ENCODE results near the gene ARL6IP5.

Gene ARL6IP5

GRCh38 chr3:69142090-69142489 is 57.4 kb downstream of the ARL6IP5 start:
- FAIRE-seq (no peak), DNase-seq (ENCODE audit: insufficient read length, low spot score) (no peak)
- TF ChIP-seq TAF1 (IDR thresholded peaks at IDR 0.05; ENCODE audit: low read depth, low read length) (no peak), POU2F2 (IDR thresholded peaks at IDR 0.05; ENCODE audit: low read depth, low read length) (no peak)

- FAIRE-seq (no peak), DNase-seq (ENCODE audit: insufficient read length, low spot score) (no peak)
- TF ChIP-seq SPI1 (IDR thresholded peaks at IDR 0.05; ENCODE audit: low read depth, low read length) (no peak), POLR2A (IDR thresholded peaks at IDR 0.05; ENCODE audit: low read depth, low read length) (no peak), TAF1 (IDR thresholded peaks at IDR 0.05; ENCODE audit: low read depth, low read length) (no peak), POU2F2 (IDR thresholded peaks at IDR 0.05; ENCODE audit: low read depth, low read length) (no peak), POLR2AphosphoS5 (IDR thresholded peaks at IDR 0.05; ENCODE audit: low read depth, low read length) (no peak), PAX5 (IDR thresholded peaks at IDR 0.05; ENCODE audit: insufficient read depth, low read length, severe bottlenecking) (no peak)
These were observed 58.2 kb downstream of the ARL6IP5 start for GRCh38 chr3:69142797-69143454.

- no peak for DNase-seq (ENCODE audit: insufficient read length, low spot score)
- no peak for FAIRE-seq
- TF ChIP-seq PAX5 (IDR thresholded peaks at IDR 0.05; ENCODE audit: insufficient read depth, low read length, severe bottlenecking) (no peak), TAF1 (IDR thresholded peaks at IDR 0.05; ENCODE audit: low read depth, low read length) (no peak), POLR2A (IDR thresholded peaks at IDR 0.05; ENCODE audit: low read depth, low read length) (no peak), POU2F2 (IDR thresholded peaks at IDR 0.05; ENCODE audit: low read depth, low read length) (no peak), POLR2AphosphoS5 (IDR thresholded peaks at IDR 0.05; ENCODE audit: low read depth, low read length) (no peak), SPI1 (IDR thresholded peaks at IDR 0.05; ENCODE audit: low read depth, low read length) (no peak)
These were observed 58.9 kb downstream of the ARL6IP5 start for GRCh38 chr3:69143612-69144011.

GRCh38 chr3:69144631-69145245 is 60.0 kb downstream of the ARL6IP5 start:
- DNase-seq (ENCODE audit: insufficient read length, low spot score), result no peak
- no peak for FAIRE-seq
- TF ChIP-seq PAX5 (IDR thresholded peaks at IDR 0.05; ENCODE audit: insufficient read depth, low read length, severe bottlenecking) (no peak), POU2F2 (IDR thresholded peaks at IDR 0.05; ENCODE audit: low read depth, low read length) (no peak), POLR2A (IDR thresholded peaks at IDR 0.05; ENCODE audit: low read depth, low read length) (no peak), TAF1 (IDR thresholded peaks at IDR 0.05; ENCODE audit: low read depth, low read length) (no peak)

- TF ChIP-seq SPI1 (IDR thresholded peaks at IDR 0.05; ENCODE audit: low read depth, low read length) (no peak), POLR2AphosphoS5 (IDR thresholded peaks at IDR 0.05; ENCODE audit: low read depth, low read length) (no peak), POLR2A (IDR thresholded peaks at IDR 0.05; ENCODE audit: low read depth, low read length) (no peak), TAF1 (IDR thresholded peaks at IDR 0.05; ENCODE audit: low read depth, low read length) (no peak), POU2F2 (IDR thresholded peaks at IDR 0.05; ENCODE audit: low read depth, low read length) (no peak)
- DNase-seq (ENCODE audit: insufficient read length, low spot score) (no peak), FAIRE-seq (no peak)
These were observed 61.0 kb downstream of the ARL6IP5 start for GRCh38 chr3:69145688-69146087.

GRCh38 chr3:69149586-69149985 is 64.8 kb downstream of the ARL6IP5 start:
- TF ChIP-seq POLR2A (IDR thresholded peaks at IDR 0.05; ENCODE audit: low read depth, low read length) (no peak), SPI1 (IDR thresholded peaks at IDR 0.05; ENCODE audit: low read depth, low read length) (no peak), POLR2AphosphoS5 (IDR thresholded peaks at IDR 0.05; ENCODE audit: low read depth, low read length) (no peak), TAF1 (IDR thresholded peaks at IDR 0.05; ENCODE audit: low read depth, low read length) (no peak), POU2F2 (IDR thresholded peaks at IDR 0.05; ENCODE audit: low read depth, low read length) (no peak), PAX5 (IDR thresholded peaks at IDR 0.05; ENCODE audit: insufficient read depth, low read length, severe bottlenecking) (no peak)
- FAIRE-seq (no peak), DNase-seq (ENCODE audit: insufficient read length, low spot score) (no peak)

Data from GM12891 (cell line).